HG02759 (cell line): ENCODE measurements around the gene CCDC148.
"Not testable (repeated sequence)": the region's sequence is repeated elsewhere in the genome, so short reads cannot be mapped to it uniquely, and the experiment has no call there.

Experiments
- ATAC-seq: cut with Tn5 transposase; IDR thresholded peaks from one replicate; pipeline ENCODE4 v1.9.1; 2021; ENCODE audit warnings: mild to moderate bottlenecking, moderate library complexity; ENCODE audit not compliant: unreplicated experiment

Gene CCDC148

GRCh38 chr2:158484892-158485556 lies 28.5 kb upstream of the CCDC148 start:
- peak; percentile 70 for ATAC-seq

GRCh38 chr2:158482594-158482993 lies 26.0 kb upstream of the CCDC148 start:
- ATAC-seq, result no peak

GRCh38 chr2:158481116-158481515 lies 24.6 kb upstream of the CCDC148 start:
- no peak for ATAC-seq

- ATAC-seq, result no peak
These were observed 22.3 kb upstream of the CCDC148 start for GRCh38 chr2:158478816-158479215.

- ATAC-seq, result no peak
These were observed 21.7 kb upstream of the CCDC148 start for GRCh38 chr2:158478237-158478636.

GRCh38 chr2:158477202-158477601 lies 20.6 kb upstream of the CCDC148 start:
- no peak for ATAC-seq

- ATAC-seq, result not testable (repeated sequence)
These were observed 18.0 kb upstream of the CCDC148 start for GRCh38 chr2:158474526-158475011.

- ATAC-seq, result no peak
These were observed 17.3 kb upstream of the CCDC148 start for GRCh38 chr2:158473719-158474392.

- not testable (repeated sequence) for ATAC-seq
These were observed 16.7 kb upstream of the CCDC148 start for GRCh38 chr2:158473300-158473699.

- ATAC-seq, result not testable (repeated sequence)
These were observed 16.3 kb upstream of the CCDC148 start for GRCh38 chr2:158472829-158473228.

GRCh38 chr2:158467248-158467647 lies 10.7 kb upstream of the CCDC148 start:
- no peak for ATAC-seq

- ATAC-seq, result peak; percentile 84
These were observed 8.1 kb upstream of the CCDC148 start for GRCh38 chr2:158464426-158465281.

GRCh38 chr2:158463496-158464095 lies 7.0 kb upstream of the CCDC148 start:
- no peak for ATAC-seq

GRCh38 chr2:158460632-158461297 lies 4.2 kb upstream of the CCDC148 start:
- ATAC-seq, result no peak

- no peak for ATAC-seq
These were observed 2.8 kb upstream of the CCDC148 start for GRCh38 chr2:158459161-158460003.

- ATAC-seq, result no peak
These were observed 2.0 kb upstream of the CCDC148 start for GRCh38 chr2:158458617-158458920.

- ATAC-seq, result peak; percentile 53
These were observed 1.5 kb upstream of the CCDC148 start for GRCh38 chr2:158457826-158458616.

GRCh38 chr2:158457092-158457825 lies 706 bp upstream of the CCDC148 start:
- ATAC-seq, result peak; percentile 31
